Raji (cell line): ENCODE data around the gene CLIC1.

Experiments
- POLR2A ChIP-seq: IDR thresholded peaks from 2 replicates; pipeline ENCODE4 v1.6.1; 2011; ENCODE audit warnings: low read depth, low read length, control low read depth; ENCODE audit not compliant: insufficient read depth

Gene CLIC1

GRCh38 chr6:31775633-31776484, 39.5 kb upstream of the CLIC1 start:
- no peak for TF ChIP-seq POLR2A

DNA sequence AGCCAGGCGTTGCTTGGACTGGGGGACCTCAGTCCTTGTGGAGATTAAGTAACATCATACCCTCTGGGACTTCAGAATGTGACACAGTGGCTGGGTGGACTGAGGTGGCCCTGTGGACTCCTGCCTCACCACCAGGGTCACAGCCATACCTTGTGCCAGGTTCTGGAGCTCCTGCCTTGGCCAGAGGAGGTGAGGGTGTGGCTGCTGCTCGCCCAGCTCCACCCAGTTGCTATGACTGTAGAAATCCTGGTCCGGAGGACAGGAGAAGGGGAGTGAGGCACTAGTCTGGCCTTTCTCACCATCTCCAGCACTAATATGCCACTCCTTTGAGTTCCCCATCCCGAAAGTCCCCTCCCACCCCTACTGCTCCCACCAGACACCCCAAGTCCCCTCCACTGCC, 38.9 kb upstream of the CLIC1 start:
- no peak for TF ChIP-seq POLR2A

GRCh38 chr6:31771992-31772358, 35.6 kb upstream of the CLIC1 start:
- TF ChIP-seq POLR2A = no peak

DNA sequence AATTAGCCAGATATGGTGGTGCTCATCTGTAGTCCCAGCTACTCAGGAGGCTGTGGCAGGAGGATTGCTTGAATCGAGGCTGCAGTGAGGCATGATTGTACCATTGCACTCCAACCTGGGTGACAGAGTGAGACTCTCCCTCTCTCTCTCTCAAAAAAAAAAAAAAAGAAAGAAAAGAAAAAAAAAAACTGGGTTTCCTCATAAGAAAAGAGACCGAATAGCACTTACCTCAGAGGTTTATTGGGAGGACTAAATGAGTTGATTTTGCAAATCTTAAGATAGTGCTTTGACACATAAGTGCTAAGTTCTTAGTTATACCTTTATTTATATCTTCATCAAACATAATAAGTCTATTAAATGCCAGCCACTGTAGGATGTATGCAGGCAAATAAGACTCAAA, 34.5 kb upstream of the CLIC1 start:
- TF ChIP-seq POLR2A = no peak

DNA sequence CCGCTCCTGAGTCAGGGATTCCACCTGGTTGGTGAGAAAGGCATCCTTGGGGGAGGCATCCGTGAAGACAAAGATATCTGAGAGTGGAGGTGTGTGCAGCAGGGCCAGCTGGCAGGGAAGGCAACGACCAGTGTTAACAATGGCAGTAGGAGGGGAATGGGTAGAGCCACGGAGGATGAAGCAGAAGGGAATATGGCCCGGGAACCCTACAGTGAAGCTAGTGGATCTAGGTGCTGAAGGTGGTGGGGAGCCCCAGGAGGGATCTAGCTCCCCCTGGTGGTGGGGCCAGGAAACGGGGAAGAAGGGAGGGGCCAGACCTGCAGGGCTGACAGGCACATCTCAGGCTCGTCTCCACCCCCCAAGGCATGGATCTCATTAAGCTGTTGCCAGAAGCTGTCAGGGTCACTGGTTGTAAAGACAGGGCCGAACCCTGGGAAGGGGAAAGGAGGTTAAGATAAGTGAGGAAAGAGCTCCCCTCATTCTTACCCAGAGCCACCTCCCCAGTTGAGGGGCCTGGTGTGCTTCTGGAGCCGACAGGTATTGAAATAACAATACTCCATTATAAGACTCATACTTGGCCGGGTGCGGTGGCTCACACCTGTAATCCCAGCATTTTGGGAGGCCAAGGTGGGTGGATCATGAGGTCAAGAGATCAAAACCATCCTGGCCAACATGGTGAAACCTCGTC, 33.5 kb upstream of the CLIC1 start:
- no peak for TF ChIP-seq POLR2A

DNA sequence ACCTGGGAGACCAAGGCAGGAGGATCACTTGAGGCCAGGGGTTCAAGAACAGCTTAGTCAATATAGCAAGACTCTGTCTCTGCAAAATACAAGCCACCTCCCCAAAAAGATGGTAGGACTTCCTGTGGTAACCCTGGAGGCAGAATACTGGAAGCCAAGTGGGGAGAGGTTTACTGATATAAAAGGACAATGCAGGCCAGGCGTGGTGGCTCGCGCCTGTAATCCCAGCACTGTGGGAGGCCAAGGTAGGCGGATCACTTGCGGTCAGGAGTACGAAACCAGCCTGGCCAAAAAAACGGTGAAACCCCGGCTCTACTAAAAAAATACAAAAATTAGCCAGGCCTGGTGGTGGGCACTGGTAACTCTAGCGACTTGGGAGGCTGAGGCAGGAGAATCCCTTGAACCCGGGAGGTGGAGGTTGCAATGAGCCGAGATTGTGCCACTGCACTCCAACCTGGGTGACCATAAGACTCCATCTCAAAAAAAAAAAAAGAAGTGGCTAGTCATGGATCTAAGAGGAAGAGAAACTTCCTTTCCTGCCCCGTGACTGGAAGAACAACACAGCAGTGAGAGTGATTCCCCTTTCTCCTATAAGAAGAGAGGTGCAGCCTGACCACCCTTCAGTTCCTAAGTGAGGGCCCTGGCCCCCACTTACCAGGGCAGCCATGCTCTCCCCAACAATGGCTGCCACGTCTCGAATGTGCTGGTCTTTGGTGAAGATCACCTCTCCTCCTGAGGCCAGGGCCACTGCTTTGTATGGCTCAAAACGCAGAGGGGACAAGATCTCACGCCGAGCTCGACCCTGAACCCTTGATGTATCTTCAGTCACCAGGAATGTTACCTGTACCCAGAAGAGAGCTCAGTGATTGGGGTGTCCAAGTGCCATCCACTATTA, 32.3 kb upstream of the CLIC1 start:
- TF ChIP-seq POLR2A = no peak

- TF ChIP-seq POLR2A = no peak
Measured at GRCh38 chr6:31767096-31767645, 30.8 kb upstream of the CLIC1 start.

DNA sequence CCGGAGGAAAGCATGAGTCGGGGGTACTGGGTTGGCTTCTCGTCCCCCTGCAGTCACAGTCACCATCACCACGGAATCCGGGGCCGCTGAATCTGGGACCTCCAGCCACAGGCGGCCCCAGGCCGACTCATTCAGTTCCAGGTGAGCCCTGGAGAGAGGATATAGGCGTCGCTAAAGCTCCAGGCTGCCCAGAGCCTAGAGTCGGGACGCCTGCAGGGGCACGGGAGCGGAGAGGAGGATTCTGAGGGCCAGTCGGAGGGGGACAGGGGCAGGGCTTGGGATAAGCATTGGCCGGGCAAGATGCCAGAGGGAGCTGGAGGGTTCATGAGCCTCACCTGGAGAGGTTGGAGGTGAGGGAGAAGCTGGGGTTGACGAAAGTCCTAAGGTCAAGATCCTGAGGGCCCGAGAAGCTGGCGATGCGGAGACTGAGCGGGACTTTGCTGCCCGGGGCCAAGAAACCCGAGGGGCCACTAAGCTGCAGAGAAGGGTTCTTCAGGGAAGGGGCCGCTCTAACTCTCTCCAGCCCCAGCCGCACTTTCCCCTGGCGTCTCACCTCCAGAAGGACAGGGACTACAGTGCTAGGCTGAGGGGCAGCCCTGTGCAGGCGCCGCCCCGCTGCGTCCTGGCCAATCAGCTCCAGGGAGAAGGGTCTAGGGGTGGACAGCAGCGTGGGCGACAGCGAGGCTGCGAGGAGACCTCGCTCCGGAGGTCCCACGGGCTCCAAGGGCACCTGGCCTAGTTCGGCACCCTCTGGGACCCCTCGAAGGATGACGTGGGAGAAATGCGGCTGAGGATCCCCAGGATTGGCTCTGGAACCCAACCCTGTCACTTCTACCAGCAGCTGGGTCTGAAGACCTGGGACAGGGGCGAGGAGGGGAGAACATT, 29.8 kb upstream of the CLIC1 start:
- no peak for TF ChIP-seq POLR2A

DNA sequence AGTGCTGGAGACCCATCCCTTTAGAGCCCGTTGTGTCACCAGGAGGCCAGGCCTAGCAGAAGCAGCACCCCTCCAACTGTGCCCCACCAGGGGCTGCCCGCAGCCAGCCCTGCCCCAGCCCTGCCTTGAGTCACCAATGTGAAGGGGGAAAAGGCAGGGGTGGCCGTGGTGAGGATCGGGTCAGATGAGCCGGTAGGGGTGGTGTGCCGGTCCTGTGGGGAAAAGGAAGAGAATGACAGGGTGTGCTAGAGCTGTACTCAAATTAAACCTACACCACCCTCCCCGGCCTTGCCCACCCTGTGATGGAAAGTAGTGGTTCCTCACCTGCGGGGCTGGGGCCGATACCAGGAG, 29.2 kb upstream of the CLIC1 start:
- TF ChIP-seq POLR2A = no peak

GRCh38 chr6:31764198-31764597, 27.9 kb upstream of the CLIC1 start:
- TF ChIP-seq POLR2A = no peak

- TF ChIP-seq POLR2A = no peak
Measured at GRCh38 chr6:31763619-31763940, 27.2 kb upstream of the CLIC1 start.

DNA sequence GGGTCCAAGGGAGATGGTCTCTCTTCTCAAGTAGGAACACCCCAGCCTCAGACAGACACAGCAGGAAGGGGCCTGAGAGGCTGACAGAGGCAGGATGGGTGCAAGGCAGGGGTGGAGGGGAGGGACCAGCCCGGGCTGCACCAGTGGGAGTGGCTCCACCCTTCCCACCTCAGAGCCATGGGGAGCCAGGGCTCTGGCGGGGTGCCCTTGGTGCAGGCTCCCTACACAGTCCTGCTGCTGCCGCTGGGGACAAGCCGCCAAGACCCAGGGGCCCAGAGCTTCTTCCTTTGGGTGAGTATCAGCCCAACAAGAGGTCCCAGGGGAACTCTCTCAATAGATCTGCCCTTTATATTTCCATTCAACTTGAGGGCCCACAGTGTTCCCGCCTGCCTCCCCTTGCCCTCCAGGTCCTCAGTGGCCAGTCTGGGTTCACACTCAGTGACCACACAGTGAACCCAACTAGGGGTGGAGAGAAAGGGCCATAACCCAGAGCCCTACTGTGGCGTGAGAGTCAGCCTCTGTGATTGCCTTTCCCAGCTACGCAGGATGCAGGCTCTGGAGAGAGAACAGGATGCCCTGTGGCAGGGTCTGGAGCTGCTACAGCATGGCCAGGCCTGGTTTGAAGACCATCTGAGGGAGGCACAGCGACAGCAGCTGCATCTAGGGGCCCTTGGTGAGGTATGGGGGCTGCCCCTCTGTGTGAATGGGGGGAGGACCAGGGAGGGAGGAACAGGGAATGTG, 26.7 kb upstream of the CLIC1 start:
- no peak for TF ChIP-seq POLR2A

DNA sequence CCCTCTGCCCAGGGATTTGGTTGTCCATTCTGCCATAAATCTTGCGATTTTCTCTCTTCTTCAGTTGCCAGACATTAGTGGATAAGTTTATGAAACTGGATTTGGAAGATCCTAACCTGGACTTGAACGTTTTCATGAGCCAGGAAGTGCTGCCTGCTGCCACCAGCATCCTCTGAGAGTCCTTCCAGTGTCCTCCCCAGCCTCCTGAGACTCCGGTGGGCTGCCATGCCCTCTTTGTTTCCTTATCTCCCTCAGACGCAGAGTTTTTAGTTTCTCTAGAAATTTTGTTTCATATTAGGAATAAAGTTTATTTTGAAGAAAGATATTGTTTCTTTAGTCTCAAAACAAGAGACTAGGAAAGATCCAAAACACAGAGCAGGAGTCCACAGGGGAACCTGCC, 26.0 kb upstream of the CLIC1 start, which contains the start of gene SAPCD1:
Gene SAPCD1, plus strand, starts transcription at position 301 of the 400 bp plus-strand sequence. CDS start 399 bp downstream, outside the sequence.
- no peak for TF ChIP-seq POLR2A

DNA sequence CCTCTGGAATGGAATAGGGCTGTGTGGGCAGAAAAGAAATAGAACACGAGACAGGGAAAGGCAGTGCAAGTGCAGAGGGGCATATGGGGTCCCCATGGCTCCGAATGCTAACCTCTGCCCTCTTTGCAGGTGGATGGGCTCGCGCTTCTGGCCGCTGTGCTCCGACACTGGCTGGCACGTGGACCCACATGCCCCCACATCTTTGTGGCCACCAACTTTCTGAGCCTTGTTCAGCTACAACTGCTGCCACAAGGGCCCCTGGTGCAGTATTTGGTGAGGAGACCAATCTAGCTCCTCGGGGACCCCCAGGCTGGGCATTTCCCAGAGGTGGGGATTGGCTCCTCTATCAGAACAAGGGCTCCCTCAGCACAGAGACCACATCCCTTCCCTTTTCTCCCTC, 25.0 kb upstream of the CLIC1 start:
- TF ChIP-seq POLR2A = no peak

DNA sequence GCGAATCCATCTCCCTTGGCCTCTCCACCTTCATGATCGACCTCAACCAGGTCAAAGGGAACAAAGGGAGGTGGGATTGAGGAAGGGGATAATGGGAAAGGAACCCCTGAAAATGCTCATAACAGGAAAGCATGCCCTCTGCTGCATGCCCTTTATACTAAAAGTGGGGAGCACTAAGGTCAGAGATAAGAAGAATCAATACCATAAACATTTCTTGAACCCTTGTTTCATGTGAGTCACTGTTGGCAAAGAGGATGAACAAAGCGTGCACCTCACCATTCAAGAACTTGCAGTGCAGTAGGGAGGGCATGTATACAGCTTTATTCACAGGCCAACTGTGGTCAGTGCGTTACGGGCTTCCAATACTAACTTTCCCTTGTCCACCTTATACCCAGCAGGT, 24.5 kb upstream of the CLIC1 start:
- TF ChIP-seq POLR2A = no peak
